K562 (cell line): Measurements from ENCODE around the gene COL25A1. TPM values are rescaled to one million over a fixed set of nuclear protein-coding genes. Genes with fewer than 3 reads are reported as not detected.

Source experiments
- ATAC-seq: fragments of 200-7000 bp; cut with Tn5 transposase; 3 replicates; pipeline ENCODE4 v1.9.1; 2020; ENCODE audit warnings: moderate library complexity
- BruUV-seq: library from RNA; stranded (reverse); fragments of 400-500 nt; replicated peaks from 2 replicates; lab custom pipeline; 2021; lab: Mats Ljungman, UMichigan
- CTCF ChIA-PET: fragments of 300-600 bp; formaldehyde crosslinking; extraction: SDS; loops from one replicate; lab custom pipeline; 2021; ENCODE audit warnings: low intra/inter-chr PET ratio; lab: Yijun Ruan, JAX
- POLR2A ChIA-PET: fragments of 300-600, 350-650 bp; sonication (Branson Sonifier 250); formaldehyde crosslinking; extraction: SDS; loops from one replicate; lab custom pipeline; 2021; ENCODE audit warnings: antibody characterized with exemption, inconsistent platforms; lab: Yijun Ruan, JAX
- DNase-seq, 4 experiments: peaks; one replicate each; pipeline versions ENCODE4 v3.0.0 to v3.0.0-alpha.2; 2011 to 2018; ENCODE audit warnings: low spot score in 3 of 4, mixed read lengths in 3 of 4; ENCODE audit errors: extremely low read depth in 1 of 4
- FAIRE-seq: peaks from 2 replicates; lab custom pipeline; 2011; peaks lifted over from hg19 to GRCh38; lab: Jason Lieb, UNC
- H2AFZ ChIP-seq: 2 replicates; pipeline ENCODE4 v1.6.0; 2011; ENCODE audit warnings: low read depth, low read length, control low read depth, inconsistent platforms
- H3K27ac ChIP-seq: fragments of 200-600 bp; 3 replicates; pipeline ENCODE4 v1.8.0; 2011; ENCODE audit warnings: low read depth, mild to moderate bottlenecking, control low read depth, inconsistent platforms, low read length, moderate library complexity, mixed read lengths; ENCODE audit errors: extremely low read depth
- H3K27me3 ChIP-seq, 2 experiments: fragments of 300-600 bp in 1 of 2; 2 replicates in 1 of 2; 3 replicates in 1 of 2; pipeline versions ENCODE4 v1.6.0 to v1.8.0; 2011; ENCODE audit warnings: inconsistent platforms in 2 of 2, low read length in 2 of 2, mild to moderate bottlenecking in 1 of 2, mixed read lengths in 1 of 2, moderate library complexity in 1 of 2; ENCODE audit not compliant: control insufficient read depth in 2 of 2, insufficient read depth in 2 of 2
- H3K36me3 ChIP-seq: fragments of 300-600 bp; 3 replicates; pipeline ENCODE4 v1.8.0; 2011; ENCODE audit warnings: mild to moderate bottlenecking, low read length, inconsistent platforms; ENCODE audit not compliant: control insufficient read depth, insufficient read depth
- H3K4me1 ChIP-seq, 2 experiments: fragments of 200-600 bp in 1 of 2; replicated peaks in 1 of 2; 2 replicates in 1 of 2; 3 replicates in 1 of 2; pipeline versions ENCODE4 v1.5.1 to v1.8.0; 2011; ENCODE audit warnings: inconsistent platforms in 2 of 2, low read length in 2 of 2, mild to moderate bottlenecking in 1 of 2, mixed read lengths in 1 of 2, moderate library complexity in 1 of 2; ENCODE audit not compliant: control insufficient read depth in 2 of 2, insufficient read depth in 2 of 2
- H3K4me2 ChIP-seq: 2 replicates; pipeline ENCODE4 v1.6.1; 2011; ENCODE audit warnings: low read length, control low read depth, inconsistent platforms, mixed read lengths; ENCODE audit not compliant: insufficient read depth
- H3K4me3 ChIP-seq: fragments of 200-600 bp; sonication (generic), shearing (Covaris generic); 2 replicates; pipeline ENCODE4 v1.5.1; 2016; ENCODE audit warnings: control low read depth, inconsistent platforms
- H3K79me2 ChIP-seq: fragments of 200-600 bp; 3 replicates; pipeline ENCODE4 v1.8.0; 2011; ENCODE audit warnings: low read length, inconsistent platforms; ENCODE audit not compliant: control insufficient read depth, insufficient read depth
- H3K9ac ChIP-seq, 2 experiments: 2 replicates each; pipeline versions ENCODE4 v1.6.0 to v1.6.1; 2011; ENCODE audit warnings: low read depth in 2 of 2, low read length in 2 of 2, control low read depth in 1 of 2, inconsistent platforms in 1 of 2, mild to moderate bottlenecking in 1 of 2, mixed read lengths in 1 of 2; ENCODE audit not compliant: insufficient read depth in 1 of 2
- H3K9me1 ChIP-seq: one replicate; pipeline ENCODE4 v1.6.0; 2011; ENCODE audit warnings: inconsistent platforms, mild to moderate bottlenecking, low read length, moderate library complexity; ENCODE audit not compliant: control insufficient read depth, insufficient read depth
- H3K9me3 ChIP-seq: replicated peaks from 2 replicates; pipeline ENCODE4 v1.5.1; 2011; ENCODE audit warnings: low read depth, low read length, inconsistent platforms; ENCODE audit not compliant: control insufficient read depth, insufficient read depth
- H4K20me1 ChIP-seq: replicated peaks from 2 replicates; pipeline ENCODE4 v1.6.1; 2011; ENCODE audit warnings: low read length, inconsistent platforms, mixed read lengths; ENCODE audit not compliant: control insufficient read depth, insufficient read depth
- ATF7 ChIP-seq: fragments of 450-650 bp; IDR thresholded peaks from 2 replicates; pipeline ENCODE4 v1.7.1; 2014; ENCODE audit warnings: mild to moderate bottlenecking, moderate library complexity
- BHLHE40 ChIP-seq: IDR thresholded peaks from 2 replicates; pipeline ENCODE4 v1.6.1; 2011; ENCODE audit warnings: low read length, improper control_type of control experiment
- BRCA1 ChIP-seq, 2 experiments: fragments of 450-650 bp in 1 of 2; sonication (generic) in 1 of 2; formaldehyde crosslinking in 1 of 2; IDR thresholded peaks; 2 replicates each; pipeline versions ENCODE4 v1.5.0 to v1.6.1; 2017 to 2020; ENCODE audit warnings: mild to moderate bottlenecking in 1 of 2, missing genetic modification reagents in 1 of 2
- CHD1 ChIP-seq: fragments of 200-600 bp; sonication (generic); IDR thresholded peaks from one replicate; pipeline ENCODE4 v1.6.1; 2012; ENCODE audit warnings: mild to moderate bottlenecking, moderate library complexity, low read length, inconsistent platforms
- CREB1 ChIP-seq, 2 experiments: sonication (generic) in 1 of 2; formaldehyde crosslinking in 1 of 2; IDR thresholded peaks; 2 replicates each; pipeline versions ENCODE4 v1.6.1 to v1.8.0; 2012 to 2022; ENCODE audit warnings: inconsistent platforms in 1 of 2, mild to moderate bottlenecking in 1 of 2, missing genetic modification reagents in 1 of 2, moderate library complexity in 1 of 2
- ELK3 ChIP-seq: fragments of 450-650 bp; formaldehyde crosslinking; IDR thresholded peaks from 2 replicates; pipeline ENCODE4 v1.4.0; 2020; ENCODE audit warnings: mild to moderate bottlenecking
- EZH2 ChIP-seq: IDR thresholded peaks from 2 replicates; pipeline ENCODE4 v1.6.1; 2012; ENCODE audit warnings: low read depth, mild to moderate bottlenecking, inconsistent platforms, low read length, borderline replicate concordance
- JUND ChIP-seq, 2 experiments: IDR thresholded peaks; 2 replicates in 1 of 2; 3 replicates in 1 of 2; pipeline ENCODE4 v1.6.1; 2011; ENCODE audit warnings: borderline replicate concordance in 2 of 2, low read depth in 2 of 2, low read length in 2 of 2, improper control_type of control experiment in 1 of 2, missing biosample characterization in 1 of 2, missing genetic modification characterization in 1 of 2, missing genetic modification reagents in 1 of 2
- KDM5B ChIP-seq: fragments of 200-600 bp; sonication (generic); IDR thresholded peaks from 2 replicates; pipeline ENCODE4 v1.6.1; 2012; ENCODE audit warnings: low read depth, mild to moderate bottlenecking, moderate library complexity, low read length, control low read depth, inconsistent platforms; ENCODE audit not compliant: insufficient replicate concordance
- NCOA4 ChIP-seq: fragments of 450-650 bp; IDR thresholded peaks from 2 replicates; pipeline ENCODE4 v1.6.1; 2018; ENCODE audit warnings: mild to moderate bottlenecking; ENCODE audit not compliant: partially characterized antibody
- NFE2 ChIP-seq: IDR thresholded peaks from 2 replicates; pipeline ENCODE4 v1.6.1; 2014; ENCODE audit warnings: antibody characterized with exemption, low read depth
- NRF1 ChIP-seq, 2 experiments: fragments of 450-650 bp; IDR thresholded peaks in 1 of 2; conservative IDR thresholded peaks in 1 of 2; 2 replicates each; pipeline ENCODE4 v1.6.1; 2014; ENCODE audit warnings: mild to moderate bottlenecking in 2 of 2
- RBM14 ChIP-seq: fragments of 200-400 bp; formaldehyde crosslinking; IDR thresholded peaks from 2 replicates; pipeline ENCODE4 v1.6.1; 2018; ENCODE audit warnings: low read depth, mild to moderate bottlenecking, low read length, moderate library complexity, borderline replicate concordance; ENCODE audit not compliant: insufficient read depth
- STAT5A ChIP-seq: IDR thresholded peaks from 2 replicates; pipeline ENCODE4 v1.6.1; 2012; ENCODE audit warnings: low read length, inconsistent platforms, borderline replicate concordance
- TARDBP ChIP-seq: fragments of 450-650 bp; IDR thresholded peaks from 2 replicates; pipeline ENCODE4 v1.6.1; 2016
- TRIM28 ChIP-seq: fragments of 450-650 bp; IDR thresholded peaks from 2 replicates; pipeline ENCODE4 v1.6.1; 2017
- ZNF133 ChIP-seq: fragments of 250-450 bp; sonication (Bioruptor Pico); IDR thresholded peaks from 2 replicates; pipeline ENCODE4 v1.4.0; 2020; ENCODE audit warnings: mild to moderate bottlenecking
- ZNF23 ChIP-seq: fragments of 250-450 bp; sonication (Bioruptor Pico); IDR thresholded peaks from 2 replicates; pipeline ENCODE4 v1.4.0; 2020; ENCODE audit warnings: mild to moderate bottlenecking
- WGBS: fragments of 100-300 bp; shearing (Covaris generic); methylation state at CpG from one replicate; pipeline ENCODE4 v1.1.6; 2016; ENCODE audit warnings: low coverage, mixed read lengths; ENCODE audit not compliant: insufficient coverage; ENCODE audit errors: missing lambda C conversion rate; 5-methylcytosine and 5-hydroxymethylcytosine counted together
- in situ Hi-C: fragments of 300-500 bp; cut with MboI; formaldehyde crosslinking; loops from 4 replicates; pipeline ENCODE4 v1.15.0; 2018; ENCODE audit warnings: inconsistent platforms, mixed read lengths
- intact Hi-C: fragments of 100-400 bp; cut with micrococcal nuclease; formaldehyde crosslinking; loops from 2 replicates; pipeline ENCODE4 v1.14.2; 2022
- polyA plus RNA-seq, 8 experiments: library from polyadenylated mRNA; depleted of rRNA in 4 of 8; stranded (reverse) in 5 of 8; unstranded in 3 of 8; fragments of >200 nt; fragmentation: Nextera tagmentation in 2 of 8; fragmentation: Illumina TruSeq in 1 of 8; extraction: Ambion mirVana in 2 of 8; extraction: Trizol in 1 of 8; gene quantifications; 2 replicates each; pipeline versions ENCODE4 v1.2.1 to v1.2.3, GENCODE V29; 2011 to 2014; ENCODE audit warnings: inconsistent platforms in 1 of 8, missing spikeins in 1 of 8
- total RNA-seq, 7 experiments: library from RNA; depleted of rRNA in 6 of 7; stranded (reverse); fragments of >200 nt in 6 of 7; fragmentation: Illumina TruSeq in 2 of 7; extraction: Trizol in 2 of 7; gene quantifications; 2 replicates each; pipeline versions ENCODE4 v1.2.1 to v1.2.3, GENCODE V29; 2011 to 2021; ENCODE audit warnings: low replicate concordance in 1 of 7
- TF ChIP-seq, protein P1 (sequence below): fragments of 450-650 bp; IDR thresholded peaks from 2 replicates; pipeline ENCODE4 v1.6.1; 2016; ENCODE audit warnings: missing biosample characterization, missing genetic modification characterization

Gene COL25A1
- total and polyA plus RNA-seq, 9 of the 15 experiments (the other 6 are each of a cell fraction or from before 2014, with no cell fraction given): 0.03 to 0.62 (median 0.27) TPM

- no peak for DNase-seq
- WGBS: 69% methylated on average over 3 of the region's 3 CpGs
- FAIRE-seq: no peak
- H3K27ac ChIP-seq: no peak overlapping the region
- H4K20me1 ChIP-seq: no peaks in the 10 kb centered on the region
- no peak for ATAC-seq
- no peaks in the 10 kb centered on the region for H3K9me1 ChIP-seq
- no peak overlapping the region for H3K4me2 ChIP-seq
- peaks cover 0 to 10% of the 10 kb centered on the region in 2 experiments; a peak in 3 of 5 replicates for H3K4me1 ChIP-seq
- CTCF ChIA-PET: no interaction called here
- no peaks in the 10 kb centered on the region for H3K36me3 ChIP-seq
- TF ChIP-seq ZNF133 (CRISPR knock-in tag) (no peak), NRF1 (conservative IDR thresholded peaks at IDR 0.05 in 1 of 2, IDR thresholded peaks at IDR 0.05 in 1 of 2) (no peak), NCOA4 (no peak), JUND (IDR thresholded peaks at IDR 0.05; ENCODE audit: borderline replicate concordance, low read depth, low read length) (no peak), JUND (tag; IDR thresholded peaks at IDR 0.05; ENCODE audit: borderline replicate concordance, low read depth, low read length) (no peak), ZNF23 (no peak), TARDBP (no peak), TRIM28 (no peak), EZH2 (no peak), ATF7 (no peak), CREB1 (IDR thresholded peaks at IDR 0.05) (no peak), CREB1 (CRISPR knock-in tag; IDR thresholded peaks at IDR 0.05) (no peak), KDM5B (no peak), BRCA1 (IDR thresholded peaks at IDR 0.05) (no peak), BRCA1 (CRISPR knock-in tag; IDR thresholded peaks at IDR 0.05) (no peak), CHD1 (no peak), NFE2 (no peak), ELK3 (CRISPR knock-in tag) (no peak), BHLHE40 (no peak), RBM14 (no peak), STAT5A (no peak)
- TF ChIP-seq, protein P1, sequence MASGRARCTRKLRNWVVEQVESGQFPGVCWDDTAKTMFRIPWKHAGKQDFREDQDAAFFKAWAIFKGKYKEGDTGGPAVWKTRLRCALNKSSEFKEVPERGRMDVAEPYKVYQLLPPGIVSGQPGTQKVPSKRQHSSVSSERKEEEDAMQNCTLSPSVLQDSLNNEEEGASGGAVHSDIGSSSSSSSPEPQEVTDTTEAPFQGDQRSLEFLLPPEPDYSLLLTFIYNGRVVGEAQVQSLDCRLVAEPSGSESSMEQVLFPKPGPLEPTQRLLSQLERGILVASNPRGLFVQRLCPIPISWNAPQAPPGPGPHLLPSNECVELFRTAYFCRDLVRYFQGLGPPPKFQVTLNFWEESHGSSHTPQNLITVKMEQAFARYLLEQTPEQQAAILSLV (tag): no peak
- POLR2A ChIA-PET: no interaction called here
- peak overlapping the region; percentile 37 for H2AFZ ChIP-seq
- in situ Hi-C loops (no loop called here), intact Hi-C loops (no loop called here)
- BruUV-seq: no TSS peak
- no peaks in the 10 kb centered on the region for H3K79me2 ChIP-seq
- H3K9ac ChIP-seq: no peak overlapping the region
- no peaks in the 10 kb centered on the region for H3K9me3 ChIP-seq
- no peak overlapping the region for H3K4me3 ChIP-seq
- no peaks in the 10 kb centered on the region for H3K27me3 ChIP-seq
Observed at GRCh38 chr4:109044431-109044830, 258.0 kb downstream of the COL25A1 start.
